GM21381 (cell line): ENCODE data around the gene DYNLL1.
"Not testable (repeated sequence)": the region's sequence is repeated elsewhere in the genome, so short reads cannot be mapped to it uniquely, and the experiment has no call there.

Source experiments
- ATAC-seq: cut with Tn5 transposase; IDR thresholded peaks from one replicate; pipeline ENCODE4 v1.9.1; 2021; ENCODE audit warnings: mild to moderate bottlenecking, moderate library complexity; ENCODE audit not compliant: unreplicated experiment

Gene DYNLL1

GRCh38 chr12:120504587-120504986 lies 8.7 kb downstream of the DYNLL1 start:
- ATAC-seq: no peak

- ATAC-seq: no peak
Observed at GRCh38 chr12:120508537-120508936, 12.6 kb downstream of the DYNLL1 start.

GRCh38 chr12:120514002-120514401 lies 18.1 kb downstream of the DYNLL1 start:
- no peak for ATAC-seq

- ATAC-seq: no peak
Observed at GRCh38 chr12:120515496-120515895, 19.6 kb downstream of the DYNLL1 start.

GRCh38 chr12:120519324-120519723 lies 23.4 kb downstream of the DYNLL1 start:
- not testable (repeated sequence) for ATAC-seq

GRCh38 chr12:120522568-120522967 lies 26.7 kb downstream of the DYNLL1 start:
- ATAC-seq: no peak

- peak; percentile 69 for ATAC-seq
Observed at GRCh38 chr12:120528861-120529525, 33.1 kb downstream of the DYNLL1 start, which contains the start of gene COQ5. Gene COQ5 (minus strand): TSS chr12:120529158. CDS start chr12:120529141, 17 bp downstream.

- ATAC-seq: no peak
Observed at GRCh38 chr12:120529641-120530417, 33.9 kb downstream of the DYNLL1 start.

- ATAC-seq: not testable (repeated sequence)
Observed at GRCh38 chr12:120530418-120530761, 34.5 kb downstream of the DYNLL1 start.

GRCh38 chr12:120532701-120533238 lies 36.9 kb downstream of the DYNLL1 start:
- ATAC-seq: no peak

GRCh38 chr12:120534203-120534702 lies 38.3 kb downstream of the DYNLL1 start, which contains the start of gene RNF10:
Gene RNF10 (plus strand): TSS chr12:120534356. CDS start chr12:120534812, 456 bp downstream.
- ATAC-seq: peak; percentile 66

- peak; percentile 39 for ATAC-seq
Observed at GRCh38 chr12:120534703-120535655, 39.1 kb downstream of the DYNLL1 start.

- ATAC-seq: no peak
Observed at GRCh38 chr12:120536064-120536791, 40.3 kb downstream of the DYNLL1 start.

GRCh38 chr12:120537856-120538220 lies 41.9 kb downstream of the DYNLL1 start:
- ATAC-seq: no peak

- no peak for ATAC-seq
Observed at GRCh38 chr12:120538281-120539156, 42.6 kb downstream of the DYNLL1 start.

GRCh38 chr12:120539303-120539702 lies 43.4 kb downstream of the DYNLL1 start:
- no peak for ATAC-seq

GRCh38 chr12:120540445-120540844 lies 44.5 kb downstream of the DYNLL1 start:
- no peak for ATAC-seq

GRCh38 chr12:120542166-120542565 lies 46.3 kb downstream of the DYNLL1 start:
- no peak for ATAC-seq

- no peak for ATAC-seq
Observed at GRCh38 chr12:120544691-120545090, 48.8 kb downstream of the DYNLL1 start.
